SK-N-SH (cell line): ENCODE measurements around the gene MFSD11. TPM values are rescaled to one million over a fixed set of nuclear protein-coding genes. Genes with fewer than 3 reads are reported as not detected.
A peak's percentile ranks its signal among the peaks of the same experiment; 100 is the strongest.

Experiments
- CTCF ChIA-PET: fragments of 300-600, 350-600 bp; formaldehyde crosslinking; extraction: SDS; loops from one replicate; lab custom pipeline; 2021; lab: Yijun Ruan, JAX
- POLR2A ChIA-PET: fragments of 350-600 bp; sonication (Branson Sonifier 250); formaldehyde crosslinking; extraction: SDS; loops from one replicate; lab custom pipeline; 2020; ENCODE audit warnings: antibody characterized with exemption, inconsistent platforms; lab: Yijun Ruan, JAX
- DNase-seq: peaks from one replicate; pipeline ENCODE4 v3.0.0; 2012
- H2AFZ ChIP-seq: fragments of 200-600 bp; sonication (generic); 2 replicates; pipeline ENCODE4 v1.8.1; 2016; ENCODE audit warnings: antibody characterized with exemption, mild to moderate bottlenecking, low read depth
- H3F3A ChIP-seq: fragments of 200-600 bp; sonication (generic); replicated peaks from 2 replicates; pipeline ENCODE3; 2016; ENCODE audit warnings: antibody characterized with exemption, mild to moderate bottlenecking; ENCODE audit not compliant: insufficient read depth
- H3K27ac ChIP-seq, 2 experiments: fragments of 200-500 bp in 1 of 2; fragments of 200-600 bp in 1 of 2; sonication (Bioruptor generic) in 1 of 2; sonication (generic), shearing (Covaris generic) in 1 of 2; 2 replicates each; pipeline versions ENCODE4 v1.5.1 to v1.6.1; 2014 to 2016; ENCODE audit warnings: low read depth in 2 of 2, inconsistent platforms in 1 of 2, low read length in 1 of 2, mild to moderate bottlenecking in 1 of 2, mixed read lengths in 1 of 2
- H3K27me3 ChIP-seq: fragments of 200-600 bp; sonication (generic), shearing (Covaris generic); 2 replicates; pipeline ENCODE4 v1.6.1; 2016; ENCODE audit warnings: mixed run types; ENCODE audit not compliant: insufficient read depth
- H3K36me3 ChIP-seq, 2 experiments: fragments of 200-500 bp in 1 of 2; fragments of 200-600 bp in 1 of 2; sonication (Bioruptor generic) in 1 of 2; sonication (generic) in 1 of 2; replicated peaks in 1 of 2; 2 replicates each; pipeline versions ENCODE3 to v1.5.1; 2014 to 2016; ENCODE audit warnings: low read length in 1 of 2, mild to moderate bottlenecking in 1 of 2; ENCODE audit not compliant: insufficient read depth in 2 of 2, control insufficient read depth in 1 of 2
- H3K4me1 ChIP-seq, 2 experiments: fragments of 200-500 bp in 1 of 2; fragments of 200-600 bp in 1 of 2; sonication (Bioruptor generic) in 1 of 2; sonication (generic), shearing (Covaris generic) in 1 of 2; 2 replicates each; pipeline versions ENCODE4 v1.5.1 to v1.6.1; 2014 to 2016; ENCODE audit warnings: low read depth in 1 of 2, low read length in 1 of 2, mixed run types in 1 of 2; ENCODE audit not compliant: insufficient read depth in 2 of 2, control insufficient read depth in 1 of 2
- H3K4me2 ChIP-seq: fragments of 200-600 bp; sonication (generic), shearing (Covaris generic); 2 replicates; pipeline ENCODE4 v1.6.1; 2017; ENCODE audit warnings: mixed run types
- H3K4me3 ChIP-seq, 2 experiments: fragments of 200-500 bp in 1 of 2; fragments of 200-600 bp in 1 of 2; sonication (Bioruptor generic) in 1 of 2; sonication (generic), shearing (Covaris generic) in 1 of 2; 2 replicates each; pipeline versions ENCODE4 v1.5.1 to v1.8.1; 2014 to 2016; ENCODE audit warnings: low read depth in 2 of 2, inconsistent platforms in 1 of 2, low read length in 1 of 2, mild to moderate bottlenecking in 1 of 2, mixed read lengths in 1 of 2, moderate library complexity in 1 of 2
- H3K79me2 ChIP-seq: fragments of 200-600 bp; sonication (generic); 2 replicates; pipeline ENCODE4 v1.8.1; 2017; ENCODE audit warnings: mild to moderate bottlenecking; ENCODE audit not compliant: insufficient read depth
- H3K9ac ChIP-seq: fragments of 200-600 bp; sonication (generic); 2 replicates; pipeline ENCODE4 v1.6.1; 2017; ENCODE audit warnings: mixed run types
- H3K9me2 ChIP-seq: fragments of 200-600 bp; sonication (generic); 2 replicates; pipeline ENCODE4 v1.6.1; 2017; ENCODE audit warnings: mixed run types
- H3K9me3 ChIP-seq: fragments of 200-600 bp; sonication (generic); 2 replicates; pipeline ENCODE4 v1.6.1; 2017; ENCODE audit warnings: mixed run types, mild to moderate bottlenecking, moderate library complexity
- H4K20me1 ChIP-seq: fragments of 200-600 bp; sonication (generic); 2 replicates; pipeline ENCODE4 v1.6.1; 2017; ENCODE audit warnings: mild to moderate bottlenecking, mixed run types; ENCODE audit not compliant: insufficient read depth
- ELF1 ChIP-seq: IDR thresholded peaks from 2 replicates; pipeline ENCODE4 v1.4.0; 2012
- EP300 ChIP-seq, 2 experiments: IDR thresholded peaks; 2 replicates each; pipeline versions ENCODE4 v1.4.0 to v1.6.1; 2012; ENCODE audit warnings: borderline replicate concordance in 1 of 2, low read depth in 1 of 2, low read length in 1 of 2
- FOSL2 ChIP-seq: IDR thresholded peaks from 2 replicates; pipeline ENCODE4 v1.4.0; 2012; ENCODE audit warnings: low read depth, mild to moderate bottlenecking, moderate library complexity, borderline replicate concordance
- FOXJ3 ChIP-seq: sonication (generic); formaldehyde crosslinking; IDR thresholded peaks from 2 replicates; pipeline ENCODE4 v1.5.1; 2020; ENCODE audit warnings: mild to moderate bottlenecking, missing genetic modification reagents
- FOXM1 ChIP-seq: IDR thresholded peaks from 2 replicates; pipeline ENCODE4 v1.4.0; 2012; ENCODE audit warnings: low read depth, mild to moderate bottlenecking
- GABPA ChIP-seq: IDR thresholded peaks from 2 replicates; pipeline ENCODE4 v1.4.0; 2012; ENCODE audit warnings: low read depth, mild to moderate bottlenecking
- IRF3 ChIP-seq: fragments of 150-350 bp; IDR thresholded peaks from 2 replicates; pipeline ENCODE4 v1.6.1; 2016; ENCODE audit warnings: mild to moderate bottlenecking, low read depth, low read length
- JUND ChIP-seq: IDR thresholded peaks from 2 replicates; pipeline ENCODE4 v1.4.0; 2012
- MAX ChIP-seq: IDR thresholded peaks from 2 replicates; pipeline ENCODE4 v1.4.0; 2012; ENCODE audit warnings: low read depth
- MEF2A ChIP-seq: IDR thresholded peaks from 2 replicates; pipeline ENCODE4 v1.4.0; 2012; ENCODE audit warnings: low read depth, borderline replicate concordance
- MXI1 ChIP-seq: IDR thresholded peaks from 2 replicates; pipeline ENCODE4 v1.6.1; 2012; ENCODE audit warnings: mild to moderate bottlenecking, low read depth, low read length, improper control_type of control experiment
- NFIC ChIP-seq: IDR thresholded peaks from 2 replicates; pipeline ENCODE4 v1.4.0; 2012; ENCODE audit warnings: borderline replicate concordance
- NRF1 ChIP-seq: IDR thresholded peaks from 2 replicates; pipeline ENCODE4 v1.6.1; 2012; ENCODE audit warnings: low read depth, mild to moderate bottlenecking, low read length
- PBX3 ChIP-seq: IDR thresholded peaks from 2 replicates; pipeline ENCODE4; 2012
- RAD21 ChIP-seq: IDR thresholded peaks from 2 replicates; pipeline ENCODE4 v1.6.1; 2012; ENCODE audit warnings: mild to moderate bottlenecking, low read length
- RCOR1 ChIP-seq: fragments of 150-350 bp; IDR thresholded peaks from 2 replicates; pipeline ENCODE4 v1.6.1; 2017; ENCODE audit warnings: antibody characterized with exemption, low read length
- RFX5 ChIP-seq: IDR thresholded peaks from 2 replicates; pipeline ENCODE4 v1.6.1; 2012; ENCODE audit warnings: mild to moderate bottlenecking, improper control_type of control experiment, low read length
- SMC3 ChIP-seq: IDR thresholded peaks from 2 replicates; pipeline ENCODE4 v1.6.1; 2012; ENCODE audit warnings: low read depth, low read length, improper control_type of control experiment
- TAF1 ChIP-seq: IDR thresholded peaks from 2 replicates; pipeline ENCODE4 v1.6.1; 2012; ENCODE audit warnings: low read depth, mild to moderate bottlenecking, low read length, moderate library complexity, borderline replicate concordance
- TCF12 ChIP-seq: IDR thresholded peaks from 2 replicates; pipeline ENCODE4 v1.4.0; 2012
- TEAD4 ChIP-seq: IDR thresholded peaks from 2 replicates; pipeline ENCODE4 v1.4.0; 2012; ENCODE audit warnings: mild to moderate bottlenecking, borderline replicate concordance; ENCODE audit not compliant: insufficient read depth
- USF1 ChIP-seq: IDR thresholded peaks from 2 replicates; pipeline ENCODE4 v1.4.0; 2012; ENCODE audit warnings: low read depth, borderline replicate concordance
- USF2 ChIP-seq: fragments of 150-350 bp; IDR thresholded peaks from 2 replicates; pipeline ENCODE4 v1.6.1; 2017; ENCODE audit warnings: antibody characterized with exemption, low read length, low read depth, borderline replicate concordance
- YY1 ChIP-seq: IDR thresholded peaks from 2 replicates; pipeline ENCODE4 v1.4.0; 2012; ENCODE audit warnings: low read depth, mild to moderate bottlenecking
- ZBTB33 ChIP-seq: IDR thresholded peaks from 2 replicates; pipeline ENCODE4 v1.4.0; 2012; ENCODE audit warnings: low read depth, borderline replicate concordance
- WGBS: methylation state at CpG from one replicate; pipeline ENCODE4 v1.1.6; 2017; ENCODE audit warnings: low lambda C conversion rate; 5-methylcytosine and 5-hydroxymethylcytosine counted together
- polyA plus RNA-seq, 3 experiments: library from polyadenylated mRNA; depleted of rRNA; stranded (reverse); fragments of >200 nt; gene quantifications; 2 replicates each; pipeline ENCODE4 v1.2.3, GENCODE V29; 2012

Gene MFSD11
- polyA plus RNA-seq, 1 of the 3 experiments (the other 2 are of a cell fraction): 22.7 TPM

GRCh38 chr17:76735586-76736348, 2.2 kb upstream of the MFSD11 start (continued):
- TF ChIP-seq GABPA (no peak), NFIC (no peak)

- POLR2A ChIA-PET: interaction anchor here (0.6 to 4.6 kb wide), 13 partner anchors 9 to 402 kb away, joined by 3 to 47 read pairs (median 4); partner anchors contain the start of genes JMJD6 and METTL23
- H3K9ac ChIP-seq: peak overlapping the region; percentile 95
- no peaks in the 10 kb centered on the region for H3K9me2 ChIP-seq
- H3K36me3 ChIP-seq: peaks cover 46 to 55% of the 10 kb centered on the region in 2 experiments
- peaks cover 37% of the 10 kb centered on the region for H3F3A ChIP-seq
- peak; percentile 86 for DNase-seq
- WGBS: under 1% methylated on average over 58 of the region's 117 CpGs
- CTCF ChIA-PET: interaction anchor here (0.8 to 5.8 kb wide), 6 partner anchors 10 to 330 kb away, joined by 3 to 34 read pairs (median 8); partner anchors contain the start of genes JMJD6, METTL23 and MGAT5B
- no peaks in the 10 kb centered on the region for H3K27me3 ChIP-seq
- H3K4me1 ChIP-seq: peaks cover 34 to 44% of the 10 kb centered on the region in 2 experiments
- no peaks in the 10 kb centered on the region for H3K9me3 ChIP-seq
- H3K4me2 ChIP-seq: peak overlapping the region; percentile 86
- peaks cover 48% of the 10 kb centered on the region for H4K20me1 ChIP-seq
- H3K4me3 ChIP-seq: peak overlapping the region; percentile 91 to 100
- H3K79me2 ChIP-seq: peaks cover 90% of the 10 kb centered on the region
- H2AFZ ChIP-seq: no peak overlapping the region
- peak overlapping the region; percentile 98 to 99 for H3K27ac ChIP-seq
- TF ChIP-seq ELF1 (no peak), YY1 (peak; percentile 95), EP300 (IDR thresholded peaks at IDR 0.05; ENCODE audit: borderline replicate concordance in 1 of 2, low read depth in 1 of 2, low read length in 1 of 2) (no peak), FOSL2 (no peak; the same call in 1 of the 2 replicates), ZBTB33 (no peak; the same call in 1 of the 2 replicates), SMC3 (no peak), MEF2A (no peak), TCF12 (no peak), MAX (no peak), USF1 (no peak), RFX5 (no peak), NRF1 (no peak), USF2 (no peak), RCOR1 (no peak), MXI1 (no peak), TAF1 (peak; percentile 81), FOXM1 (no peak), TEAD4 (peak; percentile 92), NFIC (no peak), JUND (no peak), FOXJ3 (CRISPR knock-in tag) (0 out of 2 replicates have a peak, but pooled peaks have one; percentile 44), PBX3 (0 out of 2 replicates have a peak, but pooled peaks have one; percentile 17), RAD21 (no peak), IRF3 (no peak)
These were observed 1.4 kb upstream of the MFSD11 start for GRCh38 chr17:76736349-76737081.
